Right hindlimb (tissue), 1 donor: ENCODE data around the gene SATB1.

Source experiments
- DNase-seq: peaks from one replicate; pipeline ENCODE4 v3.0.0-alpha.2; 2018

Gene SATB1

DNA sequence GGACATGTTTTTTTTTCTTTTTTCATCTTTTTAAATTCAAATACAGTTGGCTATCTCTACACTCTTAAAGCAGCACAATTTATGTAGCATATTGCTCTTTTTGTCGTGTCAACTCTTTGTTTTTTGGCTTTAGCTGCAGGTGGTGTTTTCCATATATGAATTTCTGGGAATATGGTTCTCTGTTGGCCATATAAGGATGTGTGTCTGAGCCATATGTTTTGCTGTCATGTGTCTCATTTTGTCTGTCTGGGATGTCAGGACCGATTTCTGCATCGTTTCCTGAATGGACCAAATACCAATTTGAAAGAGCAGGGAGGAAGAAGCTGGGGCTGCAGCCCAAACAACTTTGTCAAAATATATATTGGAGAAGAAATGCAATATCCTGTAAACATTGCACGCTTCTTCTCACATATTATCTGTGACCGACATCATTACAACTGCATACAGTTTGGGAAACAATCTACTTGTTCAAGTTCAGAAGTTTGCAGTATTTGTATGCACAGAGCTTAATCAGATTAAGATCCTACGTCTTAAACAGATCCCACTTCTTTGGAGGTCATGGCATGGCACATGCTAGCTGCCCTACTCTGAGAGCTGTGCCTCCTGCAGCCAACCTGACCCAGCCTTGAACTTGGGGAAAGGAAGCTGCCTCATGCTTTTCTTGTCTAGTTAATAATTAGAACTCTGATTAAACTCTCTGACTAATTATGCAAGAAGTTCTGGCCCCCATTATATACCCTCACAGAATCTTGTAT, 4.0 kb upstream of the SATB1 start:
- no peak for DNase-seq

DNA sequence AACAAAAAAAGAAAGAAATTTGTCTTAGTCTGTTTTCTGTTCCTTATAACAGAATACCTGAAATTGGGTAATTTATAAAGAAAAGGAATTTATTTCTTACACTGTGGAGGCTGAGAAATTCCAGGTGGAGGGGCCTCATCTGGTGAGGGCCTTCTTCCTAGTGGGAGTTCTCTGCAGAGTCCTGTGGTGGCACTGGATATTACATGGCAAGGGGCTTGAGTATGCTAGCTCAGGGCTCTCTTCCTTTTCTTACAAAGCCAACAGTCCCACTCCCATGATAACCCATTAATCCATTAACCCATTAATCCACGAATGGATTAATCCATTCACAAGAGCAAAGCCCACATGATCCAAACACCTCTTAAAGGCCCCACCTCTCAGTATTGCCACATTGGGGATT, 2.9 kb upstream of the SATB1 start:
- DNase-seq, result no peak

DNA sequence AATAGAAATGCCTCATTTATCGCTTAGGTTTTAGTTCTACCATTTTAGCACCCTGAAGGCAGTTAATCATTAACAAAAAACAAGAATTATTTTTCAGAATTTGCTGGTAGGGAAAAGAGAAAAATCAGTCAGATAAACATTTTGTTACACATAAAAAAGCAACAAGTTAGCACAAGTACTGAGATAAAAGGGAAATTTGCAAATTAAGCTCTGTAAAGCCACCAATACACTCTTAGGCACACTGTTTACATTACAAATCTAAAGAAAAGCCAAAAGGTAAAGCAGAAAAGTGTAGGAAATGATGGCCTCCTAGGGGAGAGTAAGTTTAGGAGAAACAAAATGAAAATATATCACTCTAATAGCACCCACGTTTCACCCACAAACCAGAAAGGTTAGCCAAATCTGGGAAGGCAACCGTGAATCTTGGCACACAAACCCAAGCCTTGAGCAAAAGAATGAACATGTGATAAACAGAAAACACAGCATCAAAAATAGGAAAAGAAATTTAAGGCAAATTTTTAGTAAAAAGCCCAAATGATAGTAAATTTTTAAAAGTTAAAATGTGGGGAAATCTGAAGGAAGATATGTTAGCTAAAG, 1.6 kb upstream of the SATB1 start:
- DNase-seq, result no peak

DNA sequence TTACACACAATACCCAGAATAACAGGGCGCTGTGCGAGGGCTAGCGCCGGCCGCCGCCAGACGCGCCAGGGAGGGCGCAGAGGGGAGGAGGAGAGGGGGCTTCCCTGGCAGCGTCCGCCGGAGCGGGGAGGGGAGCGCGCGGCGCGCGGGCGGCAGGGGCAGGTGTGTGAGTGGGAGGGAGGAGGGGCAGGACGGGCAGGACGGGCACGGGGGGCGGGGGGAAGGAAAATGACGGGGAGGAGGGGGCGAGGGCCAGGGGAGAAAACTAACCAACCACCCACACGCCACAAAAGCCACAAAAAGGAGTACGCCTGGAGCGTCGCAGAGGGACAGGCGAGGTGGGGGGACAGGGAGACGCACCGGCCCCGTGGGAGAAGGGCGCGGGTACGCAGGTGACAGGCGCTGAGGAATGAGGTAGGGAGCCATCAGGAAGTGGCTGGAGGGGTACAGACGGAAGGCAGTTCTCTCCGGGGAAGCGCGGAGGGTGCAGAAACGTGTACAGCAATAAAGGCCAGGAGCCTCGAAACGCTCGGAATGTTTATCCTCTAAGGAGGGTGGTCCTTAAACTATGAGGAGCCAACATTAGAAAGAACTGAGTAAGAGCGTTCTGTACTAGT, 610 bp upstream of the SATB1 start:
- DNase-seq, result no peak

DNA sequence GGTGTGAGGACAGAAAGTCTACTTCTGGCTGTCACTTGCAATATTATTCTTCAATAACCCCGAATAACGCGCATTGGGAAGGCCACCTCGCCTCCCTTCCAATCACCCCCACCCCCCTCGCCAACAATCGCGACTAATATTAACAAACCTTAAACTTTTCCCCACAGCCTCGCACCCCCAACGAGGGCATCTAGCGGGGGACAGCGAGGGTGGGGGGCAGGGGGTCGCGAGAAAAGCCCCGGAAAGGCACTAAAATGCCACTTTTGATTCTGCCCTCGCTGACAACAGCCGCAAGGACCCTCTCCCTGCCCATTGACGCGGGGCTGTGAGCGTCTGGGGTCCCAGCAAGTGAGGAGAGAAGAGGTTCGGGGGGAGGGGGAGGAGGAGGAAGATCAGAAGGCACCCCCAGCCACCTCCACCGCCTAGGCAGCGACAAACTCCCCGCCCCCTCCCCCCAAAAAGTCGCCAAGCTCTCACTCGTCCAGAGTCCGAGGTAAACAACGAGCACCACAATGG, 868 bp downstream of the SATB1 start:
- DNase-seq, result peak; percentile 25

DNA sequence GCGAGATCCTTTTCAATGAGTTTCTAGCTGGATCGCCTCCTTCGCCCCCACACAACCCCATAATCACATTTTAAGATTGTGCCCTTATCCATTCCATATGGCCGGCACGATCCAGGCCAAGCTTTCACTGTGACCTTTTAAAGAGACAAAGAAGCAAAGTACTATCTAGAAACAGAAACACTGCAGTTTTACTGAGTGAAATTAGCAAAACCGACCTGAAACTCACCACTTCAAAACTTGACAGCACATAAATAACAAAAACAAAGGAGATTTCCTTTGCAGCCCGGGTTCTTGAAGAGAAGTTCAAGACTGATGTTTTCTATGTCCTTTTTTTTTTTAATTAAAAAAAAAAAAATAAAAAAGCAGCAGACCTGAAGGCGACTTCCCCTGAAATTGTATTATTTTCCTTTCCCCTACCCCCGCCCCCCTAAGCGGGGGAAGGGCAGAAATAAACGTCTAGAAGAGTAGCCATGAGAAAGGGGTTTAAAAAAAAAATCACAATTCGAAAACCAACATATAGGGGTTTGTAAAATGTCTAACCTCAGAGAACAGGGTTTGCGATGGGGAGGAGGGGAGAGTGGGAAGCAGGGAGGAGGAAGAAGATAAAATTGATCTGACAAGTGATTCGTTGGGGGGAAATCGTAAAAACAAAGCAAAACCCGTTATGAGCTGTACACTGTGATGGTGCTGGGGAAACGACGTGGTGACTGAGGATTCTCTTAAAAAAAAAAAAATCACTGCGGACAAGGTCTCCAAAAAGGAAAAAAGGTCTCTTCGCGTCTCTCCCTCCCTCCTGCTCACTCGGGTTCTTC, 1.5 kb downstream of the SATB1 start:
- peak; percentile 65 for DNase-seq

DNA sequence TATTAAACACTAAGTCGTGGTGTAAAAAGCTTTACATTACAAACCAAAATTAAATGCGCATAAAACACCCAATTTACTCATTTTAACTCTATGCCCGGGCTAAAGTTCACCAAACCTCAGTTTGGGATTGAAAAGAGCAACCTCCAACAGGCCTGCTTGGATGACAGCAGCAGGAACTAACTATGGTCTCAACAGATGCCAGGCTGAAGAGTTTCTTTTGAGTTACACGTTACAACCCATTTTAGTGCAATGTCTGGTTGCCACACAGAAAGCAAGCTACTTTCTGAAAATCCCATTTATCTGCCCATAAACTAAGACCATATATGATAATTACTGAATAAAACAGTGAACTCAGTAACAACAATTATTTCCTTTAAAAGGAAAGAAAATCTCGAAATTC, 2.2 kb downstream of the SATB1 start:
- DNase-seq, result no peak

DNA sequence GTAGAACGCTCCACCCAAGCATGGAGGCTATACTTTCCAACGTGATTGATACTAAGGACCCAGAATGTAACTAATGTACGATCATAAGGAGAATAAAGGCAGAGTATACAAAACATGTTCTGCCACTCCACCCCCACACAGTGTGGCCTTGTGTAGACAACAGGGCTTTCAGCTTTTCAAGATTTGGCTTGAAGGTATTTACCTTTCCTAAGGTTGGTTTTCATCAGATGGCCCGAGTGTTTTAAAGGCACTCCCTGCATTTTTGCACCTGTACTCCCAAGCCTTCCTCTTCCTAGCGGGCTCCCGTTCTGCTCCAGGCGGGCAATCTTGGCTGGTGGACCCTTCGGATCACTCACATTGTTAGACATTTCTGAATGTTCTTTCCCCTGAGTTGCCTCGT, 4.6 kb downstream of the SATB1 start:
- DNase-seq, result no peak

DNA sequence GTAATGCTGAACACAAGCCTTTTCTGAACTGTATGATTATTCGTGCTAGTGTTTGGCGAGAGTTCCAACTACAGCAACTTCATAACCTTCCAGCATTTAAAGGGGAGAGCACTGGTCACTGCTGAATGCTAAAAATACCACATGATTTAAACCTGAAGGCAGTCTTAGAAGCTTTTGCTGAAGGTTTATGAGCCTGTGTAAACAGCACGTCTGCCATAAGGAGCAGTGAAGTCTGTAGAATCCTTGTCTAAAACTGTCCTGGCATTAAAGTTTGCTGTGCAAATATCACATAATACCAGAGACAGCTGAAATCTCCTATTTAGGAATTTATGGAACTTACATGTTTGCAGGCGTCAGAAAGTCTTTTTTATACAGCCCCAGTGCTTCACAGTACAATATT, 5.9 kb downstream of the SATB1 start:
- no peak for DNase-seq

DNA sequence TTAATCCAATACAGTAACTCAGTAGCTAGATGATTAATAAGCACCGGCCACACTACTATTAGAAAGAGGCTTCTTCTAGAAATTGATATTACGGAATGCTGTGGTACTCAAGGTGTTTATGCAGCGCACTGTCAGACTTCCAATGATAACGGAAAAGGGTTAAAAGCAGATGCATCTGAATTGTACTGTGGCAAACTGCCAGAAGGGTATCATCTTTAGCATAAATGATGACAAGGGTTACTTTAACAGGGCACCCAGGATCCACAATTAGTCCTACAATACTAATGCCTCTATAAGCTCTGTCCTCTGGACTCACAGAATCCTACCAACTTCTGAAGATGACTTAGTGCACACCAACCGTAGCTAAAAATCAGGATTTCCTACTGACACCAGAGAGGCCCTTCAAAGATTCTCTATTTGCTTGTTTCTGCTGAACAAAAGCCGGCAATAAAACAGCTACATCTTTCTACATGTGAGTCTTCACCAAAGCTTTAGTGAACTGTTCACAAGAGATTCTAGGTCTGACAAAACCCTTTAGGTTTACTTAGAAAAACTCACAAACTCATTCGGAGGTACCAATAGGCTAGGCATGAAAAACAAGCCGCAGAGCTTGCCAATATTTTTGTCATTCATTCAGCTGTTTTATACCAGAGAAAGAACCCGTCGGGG, 7.1 kb downstream of the SATB1 start:
- DNase-seq, result no peak

DNA sequence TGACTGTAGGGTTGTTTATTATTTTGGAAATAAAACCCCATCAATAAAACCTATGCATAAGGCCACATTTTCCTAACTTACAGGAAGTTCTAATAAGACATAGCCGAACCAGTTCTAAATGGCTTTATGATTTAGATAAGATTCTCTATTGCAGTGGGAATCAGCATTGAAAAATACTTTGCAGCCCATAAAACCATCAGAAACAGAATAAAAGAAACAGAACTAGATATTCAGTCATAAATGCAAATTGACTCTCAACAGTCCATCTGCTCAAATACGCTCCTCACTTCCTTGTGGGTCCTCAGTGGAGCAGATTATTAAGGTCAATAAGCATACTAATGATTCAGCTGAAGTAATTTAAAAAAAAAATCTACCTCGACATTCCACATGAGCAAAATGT, 8.8 kb downstream of the SATB1 start:
- DNase-seq, result no peak

DNA sequence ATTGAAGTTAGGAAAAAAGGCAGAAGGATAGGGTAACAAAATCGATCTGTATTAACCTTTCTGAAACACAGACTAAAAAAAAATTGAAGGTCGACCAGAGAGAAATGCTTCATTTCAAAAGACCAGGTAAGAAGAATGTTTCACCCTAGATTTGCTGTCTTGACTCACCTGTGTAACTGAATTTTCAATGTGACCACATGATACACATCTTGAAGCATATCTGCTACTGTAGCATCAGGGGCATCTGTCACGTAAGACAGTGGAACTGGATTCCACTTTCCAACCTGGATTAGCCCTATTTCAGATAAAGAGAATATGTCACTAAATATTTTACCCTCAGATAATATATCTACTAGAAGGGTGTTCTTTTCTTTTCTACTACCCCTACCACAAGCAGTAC, 9.3 kb downstream of the SATB1 start:
- no peak for DNase-seq

DNA sequence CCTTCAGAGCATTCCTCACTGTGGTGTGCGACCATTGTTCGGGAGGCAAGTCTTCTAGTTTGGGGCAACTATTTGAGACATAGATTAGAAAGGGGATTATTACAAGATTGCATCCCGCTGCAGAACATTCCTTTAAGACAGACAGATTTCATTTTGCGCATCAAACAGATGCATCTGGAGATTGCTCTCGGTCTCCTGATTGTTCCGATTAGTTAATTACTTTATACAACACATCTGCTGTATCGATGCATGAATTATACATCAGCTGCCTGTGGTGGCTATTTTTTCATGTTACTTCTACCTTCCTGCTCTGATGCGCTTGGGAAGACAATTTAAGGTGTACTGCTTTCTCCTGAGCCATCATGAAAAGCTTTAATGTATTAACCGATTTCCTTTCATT, 10.0 kb downstream of the SATB1 start:
- no peak for DNase-seq

DNA sequence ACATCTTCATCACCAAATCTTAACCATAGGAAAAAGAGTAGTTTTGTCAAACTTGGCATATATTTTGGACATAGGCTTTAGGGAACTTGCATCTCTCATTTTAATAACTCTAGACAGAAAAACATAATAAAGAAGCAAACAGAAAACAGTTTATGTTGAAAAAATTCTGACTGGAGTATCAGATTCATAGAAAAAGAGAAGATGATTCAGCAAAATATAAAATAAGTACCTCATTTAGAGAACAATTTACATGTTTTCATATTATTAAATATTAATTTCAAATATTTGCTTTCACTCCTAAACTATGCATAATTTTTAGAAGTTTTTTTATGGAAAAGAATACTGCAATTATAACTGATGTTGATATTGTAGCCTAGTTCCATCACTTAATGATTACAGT, 12.5 kb downstream of the SATB1 start:
- DNase-seq, result no peak

DNA sequence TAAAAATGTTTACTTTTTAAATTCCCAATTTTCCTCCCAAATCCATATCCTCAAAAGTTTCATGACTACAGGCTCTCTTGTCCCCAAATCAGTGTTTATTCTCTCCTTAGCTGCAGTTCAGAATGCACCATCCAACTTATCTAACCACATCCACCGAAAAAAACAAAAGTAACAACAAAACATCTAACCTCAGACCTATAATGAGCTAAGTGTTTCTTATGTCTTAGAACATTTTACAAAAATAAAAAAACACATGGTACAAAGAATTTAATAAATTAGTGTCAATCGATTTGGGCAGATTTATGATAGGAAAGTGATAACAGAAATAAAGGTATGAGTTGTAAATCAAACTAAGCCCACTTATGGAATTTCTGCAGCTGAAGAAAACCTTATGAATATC, 13.6 kb downstream of the SATB1 start:
- DNase-seq, result no peak

DNA sequence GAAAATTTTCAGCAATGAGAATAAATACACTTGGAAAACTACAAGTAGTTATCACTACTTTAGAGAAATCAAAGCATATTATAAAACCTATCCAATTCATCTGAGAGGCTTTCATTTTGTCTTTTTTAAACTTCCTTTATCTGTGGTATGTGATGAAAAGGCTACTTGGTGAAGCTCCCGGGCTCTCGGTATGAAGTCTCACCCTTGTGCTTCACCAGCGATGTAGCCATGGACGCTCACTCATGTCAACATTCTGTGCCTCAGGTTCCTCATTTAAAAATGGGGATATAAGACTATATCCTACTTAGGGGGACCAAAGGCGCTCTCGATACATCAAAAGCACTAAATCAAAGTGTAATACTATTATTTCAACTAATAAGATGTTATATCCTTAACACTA, 14.9 kb downstream of the SATB1 start:
- no peak for DNase-seq

DNA sequence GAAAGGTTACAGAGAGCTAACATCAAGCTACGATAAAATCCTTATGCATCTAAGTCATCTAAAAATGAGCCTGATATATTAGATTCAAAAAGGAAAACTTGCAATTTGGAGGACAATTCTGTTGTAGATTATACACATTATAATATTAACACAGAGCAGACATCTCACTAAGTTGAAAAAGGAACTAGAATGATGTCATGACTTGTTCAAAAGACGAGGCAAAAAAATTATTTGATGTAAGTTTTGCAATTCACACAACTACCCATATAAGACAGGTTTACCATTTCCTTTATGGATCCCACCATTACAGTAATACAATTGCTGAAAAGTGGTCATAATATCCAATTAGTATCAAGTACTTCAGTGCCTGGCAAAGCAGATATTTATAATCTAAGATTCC, 15.9 kb downstream of the SATB1 start:
- DNase-seq, result no peak

DNA sequence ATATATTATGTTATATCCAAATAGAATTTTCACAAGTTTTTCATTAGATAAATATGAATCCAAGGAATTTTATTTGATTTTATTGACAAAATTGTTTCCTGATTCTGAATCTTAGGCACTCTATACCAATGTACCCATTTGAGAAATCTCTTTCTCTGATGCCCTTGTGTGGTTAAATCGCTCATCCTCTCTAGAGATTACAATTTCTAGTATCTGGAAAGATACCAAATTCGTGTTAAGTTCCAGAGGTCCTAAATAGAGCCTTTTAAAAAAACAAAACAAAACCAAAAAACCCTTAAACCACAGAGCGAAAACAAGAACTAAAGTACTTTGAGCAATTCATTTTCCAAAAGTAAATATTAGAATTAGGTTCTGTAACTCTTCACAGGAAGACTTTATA, 20.0 kb downstream of the SATB1 start:
- DNase-seq, result no peak

DNA sequence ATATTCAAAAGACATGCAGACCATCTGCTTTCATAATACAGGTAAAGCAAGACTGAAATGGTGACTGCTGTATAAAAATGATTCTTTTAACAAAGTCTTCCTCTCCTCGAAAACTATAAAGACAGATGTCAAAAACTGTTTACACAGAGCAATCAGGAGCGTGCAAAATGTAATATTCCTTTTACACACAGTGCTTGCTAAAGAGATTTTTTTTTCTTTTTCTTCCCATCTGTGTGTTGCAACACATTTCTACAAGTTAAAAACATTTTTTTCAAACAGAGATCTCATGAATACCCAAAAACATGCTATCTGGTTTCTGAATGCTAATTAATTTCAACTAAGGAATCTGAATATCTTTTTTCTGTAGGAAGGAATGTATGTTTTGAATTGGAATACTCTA, 22.1 kb downstream of the SATB1 start:
- no peak for DNase-seq

DNA sequence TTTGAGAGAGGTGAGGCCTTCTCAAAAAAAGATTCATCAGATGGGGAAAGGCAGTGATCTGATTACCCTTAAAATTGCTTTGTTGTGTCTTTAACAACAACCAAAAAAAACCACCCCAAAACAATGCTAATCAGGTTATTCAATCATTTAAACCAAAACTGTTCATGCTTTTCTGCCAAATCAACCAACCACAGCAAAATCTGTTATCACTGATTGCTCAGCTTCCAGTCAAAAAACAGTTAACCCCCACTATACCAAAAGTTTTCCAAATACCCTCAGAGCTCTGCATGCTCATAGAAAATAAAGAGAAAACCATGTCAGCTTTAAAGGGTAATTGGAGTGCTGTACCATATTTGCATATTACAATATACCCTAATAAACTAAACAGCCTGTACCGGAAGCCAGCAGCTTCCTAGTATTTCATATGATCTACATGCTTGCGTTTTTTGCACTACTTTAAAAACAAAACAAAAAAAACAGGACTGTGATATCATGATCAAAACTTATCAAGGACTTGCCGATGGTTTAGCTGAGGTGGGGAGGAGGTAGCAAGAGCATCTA, 22.8 kb downstream of the SATB1 start:
- DNase-seq, result no peak

DNA sequence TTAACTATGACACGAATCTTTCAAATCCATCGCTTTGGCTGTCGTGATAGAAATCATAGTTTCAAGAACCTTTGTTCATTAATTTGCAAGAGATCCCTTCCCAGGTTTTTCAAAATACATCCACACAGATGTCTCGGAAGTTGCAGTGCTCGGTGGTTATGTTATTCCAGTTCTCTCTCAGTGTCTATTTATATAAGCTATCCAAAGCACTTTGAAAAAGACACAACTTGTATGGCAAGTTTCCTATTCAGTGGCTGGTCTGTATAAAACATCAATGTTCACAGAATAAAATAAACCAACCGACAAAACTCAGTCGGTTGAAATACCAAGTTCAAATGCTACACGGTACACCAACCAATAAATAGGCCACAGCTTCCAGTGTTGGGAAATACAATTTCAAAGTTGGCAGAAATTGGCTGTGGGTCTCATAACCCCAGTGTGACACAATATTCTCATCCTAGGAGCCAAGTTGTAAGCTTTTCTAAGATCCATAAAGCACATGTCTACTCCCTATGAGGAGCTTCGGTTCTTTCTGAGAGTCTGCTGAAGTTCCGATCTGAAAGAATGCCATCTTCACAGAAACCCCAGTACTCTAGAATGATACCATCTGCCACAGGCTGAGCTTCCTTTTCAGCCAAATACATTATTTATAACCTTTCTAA, 23.7 kb downstream of the SATB1 start:
- DNase-seq, result no peak

DNA sequence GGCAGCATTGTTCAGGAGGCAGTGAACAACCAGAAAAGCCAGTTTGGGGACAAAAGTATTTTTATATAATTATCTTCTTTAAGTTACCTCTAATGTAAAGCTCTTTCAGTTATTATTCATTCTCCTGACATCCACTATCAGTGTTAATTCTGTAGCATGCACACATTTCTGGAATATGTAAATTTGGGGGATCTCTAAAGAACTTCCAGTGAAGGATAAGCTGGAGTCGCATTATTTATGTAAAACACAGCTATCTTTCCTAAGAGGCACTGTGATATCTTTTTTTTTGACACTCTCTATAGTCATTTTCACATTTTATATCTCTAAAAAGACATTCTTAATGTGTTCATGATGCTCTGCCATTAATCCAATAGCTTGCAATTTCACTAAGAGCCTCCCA, 26.7 kb downstream of the SATB1 start:
- DNase-seq, result no peak
